Esophagus muscularis mucosa (tissue), 4 donors: ENCODE data around the gene COMMD4.

Experiments
- CTCF ChIP-seq, 3 experiments: fragments of 200-600 bp in 2 of 3; fragments of 450-650 bp in 1 of 3; sonication (generic) in 2 of 3; IDR thresholded peaks; one replicate each; pipeline ENCODE4 v1.5.1; 2017 to 2019; ENCODE audit warnings: antibody characterized with exemption in 3 of 3, mild to moderate bottlenecking in 2 of 3, moderate library complexity in 1 of 3
- EP300 ChIP-seq: sonication (generic); formaldehyde crosslinking; IDR thresholded peaks from one replicate; pipeline ENCODE4 v1.6.1; 2017; ENCODE audit warnings: antibody characterized with exemption
- POLR2A ChIP-seq: fragments of 450-650 bp; IDR thresholded peaks from one replicate; pipeline ENCODE4 v1.6.1; 2017; ENCODE audit warnings: antibody characterized with exemption, moderate library complexity, mild to moderate bottlenecking, low read depth
- POLR2AphosphoS5 ChIP-seq, 2 donors: sonication (generic); formaldehyde crosslinking; IDR thresholded peaks; one replicate each; pipeline ENCODE4 v1.6.1; 2017; ENCODE audit warnings: antibody characterized with exemption in 2 of 2

GRCh38 chr15:75357976-75358673, 22.3 kb downstream of the COMMD4 start:
- TF ChIP-seq CTCF (IDR thresholded peaks at IDR 0.05) (no peak), POLR2A (no peak), POLR2AphosphoS5 (IDR thresholded peaks at IDR 0.05) (no peak), EP300 (no peak)
